HEK293 (cell line): ENCODE measurements around the gene MAP1B.

ENCODE experiments used
- CTCF ChIA-PET: fragments of 350-600 bp; formaldehyde crosslinking; extraction: SDS; loops from one replicate; lab custom pipeline; 2021; ENCODE audit warnings: antibody characterized with exemption; lab: Yijun Ruan, JAX
- POLR2A ChIA-PET: fragments of 300-600 bp; formaldehyde crosslinking; extraction: SDS; loops from one replicate; lab custom pipeline; 2020; ENCODE audit warnings: antibody characterized with exemption, inconsistent platforms; lab: Yijun Ruan, JAX
- H3K27ac ChIP-seq: fragments of 200-500 bp; sonication (Bioruptor generic); 2 replicates; pipeline ENCODE4 v1.5.1; 2014; ENCODE audit warnings: low read depth, low read length, control low read depth, inconsistent platforms; ENCODE audit errors: extremely low read depth
- H3K36me3 ChIP-seq, 2 experiments: fragments of 200-500 bp in 1 of 2; sonication (Bioruptor generic) in 1 of 2; 1 replicate in 1 of 2; 2 replicates in 1 of 2; pipeline ENCODE4 v1.5.1; 2014 to 2017; ENCODE audit warnings: inconsistent platforms in 2 of 2, low read length in 2 of 2; ENCODE audit not compliant: control insufficient read depth in 2 of 2, insufficient read depth in 1 of 2
- H3K4me1 ChIP-seq: fragments of 200-500 bp; sonication (Bioruptor generic); 2 replicates; pipeline ENCODE4 v1.5.1; 2014; ENCODE audit warnings: mild to moderate bottlenecking, low read length, inconsistent platforms; ENCODE audit not compliant: control insufficient read depth, insufficient read depth
- H3K4me3 ChIP-seq: 2 replicates; pipeline ENCODE4 v1.5.1; 2011; ENCODE audit warnings: low read depth, mild to moderate bottlenecking, control low read depth, low read length, moderate library complexity
- H3K9me3 ChIP-seq: fragments of 200-500 bp; sonication (Bioruptor generic); 2 replicates; pipeline ENCODE4 v1.5.1; 2014; ENCODE audit warnings: low read depth, low read length, inconsistent platforms; ENCODE audit not compliant: control insufficient read depth, insufficient read depth
- BCL11B ChIP-seq: fragments of 450-650 bp; formaldehyde crosslinking; IDR thresholded peaks from 2 replicates; pipeline ENCODE4 v1.5.1; 2016; ENCODE audit warnings: low read depth, missing biosample characterization, missing genetic modification characterization
- EGR2 ChIP-seq: fragments of 450-650 bp; formaldehyde crosslinking; IDR thresholded peaks from 2 replicates; pipeline ENCODE4 v1.5.1; 2016; ENCODE audit warnings: low read depth, missing biosample characterization, missing genetic modification characterization
- KLF10 ChIP-seq: fragments of 450-650 bp; IDR thresholded peaks from 2 replicates; pipeline ENCODE4 v1.5.1; 2018; ENCODE audit warnings: missing biosample characterization, mild to moderate bottlenecking, missing genetic modification characterization
- KLF7 ChIP-seq: fragments of 450-650 bp; formaldehyde crosslinking; IDR thresholded peaks from 2 replicates; pipeline ENCODE4 v1.5.1; 2016; ENCODE audit warnings: missing biosample characterization, missing genetic modification characterization, borderline replicate concordance
- MEIS1 ChIP-seq: sonication (generic); formaldehyde crosslinking; IDR thresholded peaks from 2 replicates; pipeline ENCODE4 v1.8.1; 2022; ENCODE audit warnings: missing genetic modification reagents, mild to moderate bottlenecking, borderline replicate concordance
- RBAK ChIP-seq: fragments of 450-650 bp; formaldehyde crosslinking; IDR thresholded peaks from 2 replicates; pipeline ENCODE4 v1.5.1; 2016; ENCODE audit warnings: missing biosample characterization, missing genetic modification characterization
- SP2 ChIP-seq: fragments of 450-650 bp; formaldehyde crosslinking; IDR thresholded peaks from 2 replicates; pipeline ENCODE4 v1.5.1; 2016; ENCODE audit warnings: missing biosample characterization, missing genetic modification characterization
- SP7 ChIP-seq: fragments of 450-650 bp; formaldehyde crosslinking; IDR thresholded peaks from 2 replicates; pipeline ENCODE4 v1.5.1; 2016; ENCODE audit warnings: missing biosample characterization, missing genetic modification characterization
- TRIM28 ChIP-seq: IDR thresholded peaks from 2 replicates; pipeline ENCODE4 v1.6.1; 2011; ENCODE audit warnings: low read length, control low read depth, borderline replicate concordance
- ZBTB44 ChIP-seq: fragments of 450-650 bp; IDR thresholded peaks from 2 replicates; pipeline ENCODE4 v1.5.1; 2018; ENCODE audit warnings: missing biosample characterization, mild to moderate bottlenecking, missing genetic modification characterization
- ZNF148 ChIP-seq: fragments of 450-650 bp; formaldehyde crosslinking; IDR thresholded peaks from 2 replicates; pipeline ENCODE4 v1.5.0; 2017; ENCODE audit warnings: missing biosample characterization, missing genetic modification characterization, borderline replicate concordance
- ZNF155 ChIP-seq: fragments of 450-650 bp; formaldehyde crosslinking; IDR thresholded peaks from 2 replicates; pipeline ENCODE4 v1.5.1; 2016; ENCODE audit warnings: missing biosample characterization, missing genetic modification characterization
- ZNF157 ChIP-seq: fragments of 450-650 bp; formaldehyde crosslinking; IDR thresholded peaks from 2 replicates; pipeline ENCODE4 v1.5.1; 2016; ENCODE audit warnings: missing biosample characterization, missing genetic modification characterization
- ZNF16 ChIP-seq: fragments of 450-650 bp; formaldehyde crosslinking; IDR thresholded peaks from 2 replicates; pipeline ENCODE4 v1.5.1; 2016; ENCODE audit warnings: low read depth, missing biosample characterization, missing genetic modification characterization
- ZNF211 ChIP-seq: fragments of 450-650 bp; formaldehyde crosslinking; IDR thresholded peaks from 2 replicates; pipeline ENCODE4 v1.5.1; 2016; ENCODE audit warnings: low read depth, missing biosample characterization, missing genetic modification characterization
- ZNF354C ChIP-seq: fragments of 450-650 bp; formaldehyde crosslinking; IDR thresholded peaks from 2 replicates; pipeline ENCODE4 v1.5.1; 2016; ENCODE audit warnings: missing biosample characterization, missing genetic modification characterization, low read depth, borderline replicate concordance
- ZNF416 ChIP-seq: fragments of 450-650 bp; formaldehyde crosslinking; IDR thresholded peaks from 2 replicates; pipeline ENCODE4 v1.5.1; 2016; ENCODE audit warnings: missing biosample characterization, missing genetic modification characterization
- ZNF501 ChIP-seq: fragments of 450-650 bp; formaldehyde crosslinking; IDR thresholded peaks from 2 replicates; pipeline ENCODE4 v1.5.1; 2016; ENCODE audit warnings: missing biosample characterization, missing genetic modification characterization
- ZNF510 ChIP-seq: fragments of 450-650 bp; formaldehyde crosslinking; IDR thresholded peaks from 2 replicates; pipeline ENCODE4 v1.5.1; 2018; ENCODE audit warnings: mild to moderate bottlenecking, missing genetic modification characterization, missing biosample characterization; ENCODE audit not compliant: insufficient replicate concordance
- ZNF629 ChIP-seq: fragments of 450-650 bp; formaldehyde crosslinking; IDR thresholded peaks from 2 replicates; pipeline ENCODE4 v1.5.1; 2017; ENCODE audit warnings: missing biosample characterization, missing genetic modification characterization
- ZNF677 ChIP-seq: fragments of 450-650 bp; IDR thresholded peaks from 2 replicates; pipeline ENCODE4 v1.5.0; 2018; ENCODE audit warnings: missing biosample characterization, mild to moderate bottlenecking, missing genetic modification characterization, moderate library complexity
- ZSCAN30 ChIP-seq: fragments of 450-650 bp; IDR thresholded peaks from 2 replicates; pipeline ENCODE4 v1.5.1; 2018; ENCODE audit warnings: missing biosample characterization, mild to moderate bottlenecking, missing genetic modification characterization, moderate library complexity
- TF ChIP-seq, protein P1 (sequence below): fragments of 450-650 bp; formaldehyde crosslinking; IDR thresholded peaks from 2 replicates; pipeline ENCODE4 v1.5.1; 2016; ENCODE audit warnings: missing biosample characterization, missing genetic modification characterization
- TF ChIP-seq, protein P2 (sequence below): fragments of 450-650 bp; formaldehyde crosslinking; IDR thresholded peaks from 2 replicates; pipeline ENCODE4 v1.5.1; 2016; ENCODE audit warnings: missing biosample characterization, missing genetic modification characterization

The MAP1B gene

GRCh38 chr5:72125941-72126620 lies 18.8 kb downstream of the MAP1B start:
- no peak overlapping the region for H3K4me3 ChIP-seq
- no peak overlapping the region for H3K27ac ChIP-seq
- TF ChIP-seq ZNF16 (tag by site-specific recombination) = no peak
- TF ChIP-seq BCL11B (tag by site-specific recombination) = no peak
- no peak for TF ChIP-seq ZSCAN30 (tag by site-specific recombination)
- no peak for TF ChIP-seq SP7 (tag by site-specific recombination)
- no peak for TF ChIP-seq EGR2 (tag by site-specific recombination)
- TF ChIP-seq MEIS1 (CRISPR knock-in tag) = no peak
- TF ChIP-seq, protein P1, sequence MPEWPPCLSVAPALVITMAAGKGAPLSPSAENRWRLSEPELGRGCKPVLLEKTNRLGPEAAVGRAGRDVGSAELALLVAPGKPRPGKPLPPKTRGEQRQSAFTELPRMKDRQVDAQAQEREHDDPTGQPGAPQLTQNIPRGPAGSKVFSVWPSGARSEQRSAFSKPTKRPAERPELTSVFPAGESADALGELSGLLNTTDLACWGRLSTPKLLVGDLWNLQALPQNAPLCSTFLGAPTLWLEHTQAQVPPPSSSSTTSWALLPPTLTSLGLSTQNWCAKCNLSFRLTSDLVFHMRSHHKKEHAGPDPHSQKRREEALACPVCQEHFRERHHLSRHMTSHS = no peak
- TF ChIP-seq ZNF510 (tag by site-specific recombination) = no peak
- no peak for TF ChIP-seq ZNF157 (tag by site-specific recombination)
- TF ChIP-seq KLF7 (tag by site-specific recombination) = no peak
- TF ChIP-seq TRIM28 = no peak
- no peak for TF ChIP-seq ZNF629 (tag by site-specific recombination)
- no peak for TF ChIP-seq RBAK
- no peak for TF ChIP-seq SP2 (tag by site-specific recombination)
- TF ChIP-seq KLF10 (tag by site-specific recombination) = no peak
- no peak for TF ChIP-seq ZNF677 (tag by site-specific recombination)
- no peak for TF ChIP-seq ZNF416
- CTCF ChIA-PET = interaction anchor here (1.1 to 1.9 kb wide), 4 partner anchors 16 to 368 kb away, joined by 3 to 8 read pairs (median 3); no protein-coding TSS in a partner anchor
- peaks cover 8% of the 10 kb centered on the region for H3K4me1 ChIP-seq
- no peaks in the 10 kb centered on the region; a peak in 1 of 3 replicates for H3K36me3 ChIP-seq
- POLR2A ChIA-PET = no interaction called here
- no peaks in the 10 kb centered on the region for H3K9me3 ChIP-seq

DNA sequence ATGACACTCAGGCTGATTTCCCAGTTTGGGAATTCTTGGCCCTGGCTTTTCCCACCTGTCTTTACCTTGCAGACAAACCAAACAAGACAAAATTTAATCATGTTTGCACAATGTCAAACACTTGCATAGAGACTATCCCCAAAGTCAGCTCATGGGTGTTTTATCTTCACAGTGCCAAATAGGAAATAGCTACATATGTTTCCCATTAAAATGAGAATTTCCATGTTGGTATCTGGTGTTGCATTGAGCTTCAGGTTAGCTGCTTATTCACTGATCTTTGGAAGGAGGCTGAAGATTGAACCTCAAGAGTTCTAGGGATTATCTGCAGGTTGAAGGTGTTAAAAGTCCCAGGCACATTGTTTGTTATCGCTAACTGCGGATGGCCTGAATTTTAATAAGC lies 19.5 kb downstream of the MAP1B start:
- H3K4me1 ChIP-seq = peaks cover 6% of the 10 kb centered on the region
- no peak overlapping the region for H3K27ac ChIP-seq
- H3K4me3 ChIP-seq = no peak overlapping the region
- ChIA-PET CTCF (interaction anchor here (0.7 to 1.9 kb wide), 4 partner anchors 9 to 369 kb away, joined by 3 to 8 read pairs (median 4); no protein-coding TSS in a partner anchor), POLR2A (no interaction called here)
- H3K9me3 ChIP-seq = no peaks in the 10 kb centered on the region
- H3K36me3 ChIP-seq = no peaks in the 10 kb centered on the region; a peak in 1 of 3 replicates
- TF ChIP-seq ZNF211 (tag by site-specific recombination) (no peak), KLF10 (tag by site-specific recombination) (no peak), ZNF354C (no peak), ZNF501 (tag by site-specific recombination) (no peak), ZNF155 (no peak), ZNF148 (tag by site-specific recombination) (no peak), RBAK (no peak), ZBTB44 (tag by site-specific recombination) (no peak), ZNF16 (tag by site-specific recombination) (no peak)
- TF ChIP-seq, protein P2, sequence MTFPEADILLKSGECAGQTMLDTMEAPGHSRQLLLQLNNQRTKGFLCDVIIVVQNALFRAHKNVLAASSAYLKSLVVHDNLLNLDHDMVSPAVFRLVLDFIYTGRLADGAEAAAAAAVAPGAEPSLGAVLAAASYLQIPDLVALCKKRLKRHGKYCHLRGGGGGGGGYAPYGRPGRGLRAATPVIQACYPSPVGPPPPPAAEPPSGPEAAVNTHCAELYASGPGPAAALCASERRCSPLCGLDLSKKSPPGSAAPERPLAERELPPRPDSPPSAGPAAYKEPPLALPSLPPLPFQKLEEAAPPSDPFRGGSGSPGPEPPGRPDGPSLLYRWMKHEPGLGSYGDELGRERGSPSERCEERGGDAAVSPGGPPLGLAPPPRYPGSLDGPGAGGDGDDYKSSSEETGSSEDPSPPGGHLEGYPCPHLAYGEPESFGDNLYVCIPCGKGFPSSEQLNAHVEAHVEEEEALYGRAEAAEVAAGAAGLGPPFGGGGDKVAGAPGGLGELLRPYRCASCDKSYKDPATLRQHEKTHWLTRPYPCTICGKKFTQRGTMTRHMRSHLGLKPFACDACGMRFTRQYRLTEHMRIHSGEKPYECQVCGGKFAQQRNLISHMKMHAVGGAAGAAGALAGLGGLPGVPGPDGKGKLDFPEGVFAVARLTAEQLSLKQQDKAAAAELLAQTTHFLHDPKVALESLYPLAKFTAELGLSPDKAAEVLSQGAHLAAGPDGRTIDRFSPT = no peak
